HL-60 (cell line): Measurements from ENCODE around the gene MRTO4.

ENCODE experiments used
- DNase-seq, 2 experiments: peaks; one replicate each; pipeline ENCODE4 v3.0.0-alpha.2; 2010 to 2020; ENCODE audit warnings: low read depth in 1 of 2, low spot score in 1 of 2
- H3K27ac ChIP-seq: fragments of 250-450 bp; sonication (Bioruptor Pico); replicated peaks from 2 replicates; pipeline ENCODE4 v1.5.1; 2020; ENCODE audit warnings: mild to moderate bottlenecking, moderate library complexity
- H3K27me3 ChIP-seq: fragments of 250-450 bp; sonication (Bioruptor Pico); 2 replicates; pipeline ENCODE4 v1.5.1; 2021; ENCODE audit warnings: mild to moderate bottlenecking, moderate library complexity; ENCODE audit not compliant: insufficient read depth, poor library complexity, severe bottlenecking
- H3K4me3 ChIP-seq: replicated peaks from 2 replicates; pipeline ENCODE4 v1.5.1; 2011; ENCODE audit warnings: mild to moderate bottlenecking, control low read depth, low read length; ENCODE audit not compliant: insufficient read depth
- GABPA ChIP-seq: IDR thresholded peaks from 2 replicates; pipeline ENCODE4 v1.6.1; 2012; ENCODE audit warnings: low read depth
- POLR2AphosphoS5 ChIP-seq: IDR thresholded peaks from 2 replicates; pipeline ENCODE4 v1.6.1; 2012; ENCODE audit warnings: low read depth
- REST ChIP-seq: IDR thresholded peaks from 2 replicates; pipeline ENCODE4 v1.6.1; 2012; ENCODE audit warnings: low read depth; ENCODE audit not compliant: insufficient replicate concordance
- SPI1 ChIP-seq: IDR thresholded peaks from 2 replicates; pipeline ENCODE4 v1.6.1; 2012; ENCODE audit warnings: low read depth, mild to moderate bottlenecking, borderline replicate concordance
- TF ChIP-seq, protein P1 (sequence below): IDR thresholded peaks from one replicate; pipeline ENCODE4 v1.5.1; 2011; ENCODE audit warnings: low read length, control low read depth, inconsistent platforms; ENCODE audit not compliant: insufficient read depth

The MRTO4 gene

GRCh38 chr1:19219451-19219850 lies 32.2 kb upstream of the MRTO4 start:
- DNase-seq: no peak
- Histone ChIP-seq H3K27me3 (no peaks in the 10 kb centered on the region), H3K4me3 (no peak overlapping the region), H3K27ac (peak overlapping the region; percentile 8; the same call in 1 of the 2 replicates)
- TF ChIP-seq SPI1: no peak
- TF ChIP-seq POLR2AphosphoS5: no peak
- no peak for TF ChIP-seq GABPA
- TF ChIP-seq, protein P1, sequence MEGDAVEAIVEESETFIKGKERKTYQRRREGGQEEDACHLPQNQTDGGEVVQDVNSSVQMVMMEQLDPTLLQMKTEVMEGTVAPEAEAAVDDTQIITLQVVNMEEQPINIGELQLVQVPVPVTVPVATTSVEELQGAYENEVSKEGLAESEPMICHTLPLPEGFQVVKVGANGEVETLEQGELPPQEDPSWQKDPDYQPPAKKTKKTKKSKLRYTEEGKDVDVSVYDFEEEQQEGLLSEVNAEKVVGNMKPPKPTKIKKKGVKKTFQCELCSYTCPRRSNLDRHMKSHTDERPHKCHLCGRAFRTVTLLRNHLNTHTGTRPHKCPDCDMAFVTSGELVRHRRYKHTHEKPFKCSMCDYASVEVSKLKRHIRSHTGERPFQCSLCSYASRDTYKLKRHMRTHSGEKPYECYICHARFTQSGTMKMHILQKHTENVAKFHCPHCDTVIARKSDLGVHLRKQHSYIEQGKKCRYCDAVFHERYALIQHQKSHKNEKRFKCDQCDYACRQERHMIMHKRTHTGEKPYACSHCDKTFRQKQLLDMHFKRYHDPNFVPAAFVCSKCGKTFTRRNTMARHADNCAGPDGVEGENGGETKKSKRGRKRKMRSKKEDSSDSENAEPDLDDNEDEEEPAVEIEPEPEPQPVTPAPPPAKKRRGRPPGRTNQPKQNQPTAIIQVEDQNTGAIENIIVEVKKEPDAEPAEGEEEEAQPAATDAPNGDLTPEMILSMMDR: no peak
- no peak for TF ChIP-seq REST

DNA sequence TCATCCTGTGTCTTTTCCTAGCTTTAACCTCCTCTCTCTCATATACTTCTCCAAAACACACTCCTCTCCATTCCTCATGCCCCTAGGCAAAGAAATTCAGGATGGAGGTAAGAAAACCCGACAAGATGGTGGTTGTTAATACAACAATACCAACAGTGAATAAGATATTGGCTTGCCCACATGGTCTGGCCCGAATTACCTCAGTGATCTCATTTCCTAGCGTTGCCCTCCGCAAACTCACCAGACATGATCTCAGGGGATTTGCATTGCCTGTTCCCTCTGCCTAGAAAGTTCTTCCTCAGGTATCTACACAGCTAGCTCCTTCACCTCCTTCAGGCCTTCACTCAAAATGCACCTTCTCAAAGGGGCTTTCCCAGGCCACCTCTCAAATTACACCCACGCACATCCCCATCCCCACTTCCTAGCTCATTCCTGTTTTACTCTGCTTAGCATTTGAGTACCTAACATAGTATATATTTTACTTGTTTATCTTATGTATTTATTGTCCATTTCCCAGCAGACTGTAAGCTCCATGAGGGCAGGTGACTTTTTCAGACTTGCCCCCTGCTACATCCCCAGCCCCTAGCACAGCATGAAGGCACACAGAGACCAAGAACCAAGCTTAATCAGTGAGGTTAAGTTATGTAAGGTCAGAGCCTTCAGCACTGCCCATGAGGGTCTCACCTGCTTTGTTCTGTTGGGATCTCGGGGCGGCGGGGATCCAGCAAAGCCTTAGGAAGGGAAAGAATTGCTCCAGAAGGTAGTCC lies 31.3 kb upstream of the MRTO4 start:
- TF ChIP-seq POLR2AphosphoS5: no peak
- TF ChIP-seq, protein P1: no peak
- no peak for TF ChIP-seq GABPA
- no peak for TF ChIP-seq SPI1
- no peak for TF ChIP-seq REST
- DNase-seq: no peak
- no peak overlapping the region for H3K4me3 ChIP-seq
- peak overlapping the region; percentile 57 for H3K27ac ChIP-seq
- no peaks in the 10 kb centered on the region for H3K27me3 ChIP-seq

- peak overlapping the region; percentile 57 for H3K27ac ChIP-seq
- no peaks in the 10 kb centered on the region for H3K27me3 ChIP-seq
- H3K4me3 ChIP-seq: no peak overlapping the region
- peak; percentile 64 for TF ChIP-seq POLR2AphosphoS5
- TF ChIP-seq, protein P1: no peak
- peak in 1 of 2 experiments; percentile 67 for DNase-seq
Observed at GRCh38 chr1:19220991-19221390, 30.6 kb upstream of the MRTO4 start.

DNA sequence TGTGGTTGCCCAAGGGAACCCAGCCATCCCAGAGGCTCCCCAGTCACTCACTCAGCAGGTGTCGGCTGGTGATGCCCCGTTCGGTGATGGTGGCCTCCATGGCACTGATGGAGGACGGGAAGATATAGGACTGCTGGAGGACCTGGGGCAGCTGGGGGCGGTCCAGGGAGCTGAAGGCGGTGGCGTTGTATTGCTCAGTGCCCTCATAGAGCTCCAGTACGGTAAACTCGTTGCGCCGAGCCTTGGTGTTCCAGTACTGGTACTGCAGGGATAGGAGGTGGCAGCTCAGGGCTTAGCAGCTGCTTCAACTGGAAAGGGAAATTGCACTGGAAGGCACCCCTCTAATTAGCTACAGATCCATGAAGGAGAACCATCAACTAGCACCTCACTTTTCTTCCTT lies 29.0 kb upstream of the MRTO4 start:
- no peak for TF ChIP-seq SPI1
- DNase-seq: no peak
- H3K27me3 ChIP-seq: no peaks in the 10 kb centered on the region
- no peak overlapping the region for H3K4me3 ChIP-seq
- H3K27ac ChIP-seq: no peak overlapping the region
